Activated CD4-positive, alpha-beta memory T cell treated with anti-CD3 and anti-CD28 coated beads, Interleukin-2, amount 10 ng/mL, durations not matched to agents 7 days and 5 days (primary cell): ENCODE data around the gene PABPC1L. TPM values are rescaled to one million over a fixed set of nuclear protein-coding genes. Genes with fewer than 3 reads are reported as not detected.

ENCODE experiments used
- CTCF ChIA-PET: fragments of 350-600 bp; sonication (Branson Sonifier 250); formaldehyde crosslinking; loops from one replicate; lab custom pipeline; 2021; ENCODE audit warnings: antibody characterized with exemption, inconsistent platforms; lab: Charles Lee
- POLR2A ChIA-PET: fragments of 350-600 bp; sonication (Branson Sonifier 250); formaldehyde crosslinking; loops from one replicate; lab custom pipeline; 2021; ENCODE audit warnings: antibody characterized with exemption; lab: Charles Lee
- DNase-seq: peaks from one replicate; pipeline ENCODE4 v3.0.0-alpha.2; 2020
- H3K27ac Mint-ChIP-seq: one replicate; pipeline ENCODE4 v1.8.0; 2021; ENCODE audit warnings: mild to moderate bottlenecking, mixed read lengths
- H3K27me3 Mint-ChIP-seq: one replicate; pipeline ENCODE4 v1.8.0; 2021; ENCODE audit warnings: mixed read lengths
- H3K36me3 Mint-ChIP-seq: one replicate; pipeline ENCODE4 v1.8.0; 2021; ENCODE audit warnings: low read depth, mixed read lengths
- H3K4me1 Mint-ChIP-seq: one replicate; pipeline ENCODE4 v1.8.0; 2021; ENCODE audit warnings: mixed read lengths
- H3K4me3 Mint-ChIP-seq: one replicate; pipeline ENCODE4 v1.8.0; 2021; ENCODE audit warnings: mild to moderate bottlenecking, mixed read lengths
- H3K9me3 Mint-ChIP-seq: one replicate; pipeline ENCODE4 v1.8.0; 2021; ENCODE audit warnings: mixed read lengths
- total RNA-seq, 2 experiments: library from RNA; stranded (reverse); gene quantifications; one replicate each; pipeline ENCODE4 v1.2.3, GENCODE V29; 2021

PABPC1L gene
- total RNA-seq, 2 experiments from 2014 or later: 57.9 to 58.9 TPM

- Mint-ChIP-seq H3K4me1 (peaks cover 37% of the 10 kb centered on the region), H3K27me3 (no peaks in the 10 kb centered on the region), H3K36me3 (peaks cover 57% of the 10 kb centered on the region), H3K9me3 (no peaks in the 10 kb centered on the region), H3K27ac (peak overlapping the region; percentile 56), H3K4me3 (peak overlapping the region; percentile 85)
- DNase-seq: no peak
- CTCF ChIA-PET: interaction anchor here (0.6 to 1.4 kb wide), 6 partner anchors 9 to 187 kb away, joined by 3 to 6 read pairs (median 3); no protein-coding TSS in a partner anchor
- POLR2A ChIA-PET: interaction anchor here (0.6 to 3.7 kb wide), 13 partner anchors 8 to 87 kb away, joined by 3 to 19 read pairs (median 4); partner anchors contain the start of gene YWHAB
Observed at GRCh38 chr20:44908987-44909871, 631 bp upstream of the PABPC1L start.

- Mint-ChIP-seq H3K4me1 (peaks cover 47% of the 10 kb centered on the region), H3K9me3 (no peaks in the 10 kb centered on the region), H3K4me3 (peak overlapping the region; percentile 85), H3K27me3 (no peaks in the 10 kb centered on the region), H3K36me3 (peaks cover 53% of the 10 kb centered on the region), H3K27ac (peak overlapping the region; percentile 59)
- POLR2A ChIA-PET: interaction anchor here (1.4 to 1.7 kb wide), 2 partner anchors 55 to 86 kb away, joined by 4 read pairs; no protein-coding TSS in a partner anchor
- DNase-seq: no peak
- CTCF ChIA-PET: interaction anchor here (0.6 to 1.3 kb wide), 3 partner anchors 23 to 384 kb away, joined by 3 to 4 read pairs (median 3); no protein-coding TSS in a partner anchor
Observed at GRCh38 chr20:44910690-44911262, 916 bp downstream of the PABPC1L start.

GRCh38 chr20:44911264-44911921 is 1.5 kb downstream of the PABPC1L start:
- H3K27ac Mint-ChIP-seq: peak overlapping the region; percentile 47
- H3K4me3 Mint-ChIP-seq: peak overlapping the region; percentile 67
- no peaks in the 10 kb centered on the region for H3K9me3 Mint-ChIP-seq
- peaks cover 46% of the 10 kb centered on the region for H3K4me1 Mint-ChIP-seq
- no peaks in the 10 kb centered on the region for H3K27me3 Mint-ChIP-seq
- peak; percentile 70 for DNase-seq
- POLR2A ChIA-PET: no interaction called here
- CTCF ChIA-PET: interaction anchor here (0.6 to 1.3 kb wide), 2 partner anchors 60 to 383 kb away, joined by 3 to 4 read pairs; no protein-coding TSS in a partner anchor
- H3K36me3 Mint-ChIP-seq: peaks cover 48% of the 10 kb centered on the region

- Mint-ChIP-seq H3K27me3 (no peaks in the 10 kb centered on the region), H3K4me3 (no peak overlapping the region), H3K9me3 (no peaks in the 10 kb centered on the region), H3K36me3 (peaks cover 47% of the 10 kb centered on the region), H3K27ac (no peak overlapping the region), H3K4me1 (peaks cover 46% of the 10 kb centered on the region)
- POLR2A ChIA-PET: no interaction called here
- no peak for DNase-seq
- CTCF ChIA-PET: no interaction called here
Observed at GRCh38 chr20:44912189-44912588, 2.3 kb downstream of the PABPC1L start.

- CTCF ChIA-PET: no interaction called here
Observed at GRCh38 chr20:44914924-44915323, 5.1 kb downstream of the PABPC1L start.

GRCh38 chr20:44916586-44916985 is 6.7 kb downstream of the PABPC1L start:
- POLR2A ChIA-PET: no interaction called here
- no peak overlapping the region for H3K4me3 Mint-ChIP-seq
- CTCF ChIA-PET: no interaction called here
- H3K27ac Mint-ChIP-seq: no peak overlapping the region
- no peak for DNase-seq
- no peaks in the 10 kb centered on the region for H3K9me3 Mint-ChIP-seq
- H3K4me1 Mint-ChIP-seq: peaks cover 22% of the 10 kb centered on the region
- peaks cover 39% of the 10 kb centered on the region for H3K36me3 Mint-ChIP-seq
- H3K27me3 Mint-ChIP-seq: no peaks in the 10 kb centered on the region

More at GRCh38 chr20:44914924-44915323, 5.1 kb downstream of the PABPC1L start:
- DNase-seq: no peak
- H3K36me3 Mint-ChIP-seq: peaks cover 39% of the 10 kb centered on the region
- no peak overlapping the region for H3K4me3 Mint-ChIP-seq
- no peaks in the 10 kb centered on the region for H3K27me3 Mint-ChIP-seq
- POLR2A ChIA-PET: interaction anchor here (0.7 kb wide), 1 partner anchor 52 kb away, joined by 3 read pairs; the partner anchor contains the start of gene STK4
- peaks cover 36% of the 10 kb centered on the region for H3K4me1 Mint-ChIP-seq
- peak overlapping the region; percentile 65 for H3K27ac Mint-ChIP-seq
- no peaks in the 10 kb centered on the region for H3K9me3 Mint-ChIP-seq

- H3K36me3 Mint-ChIP-seq: peaks cover 41% of the 10 kb centered on the region
- no peak overlapping the region for H3K27ac Mint-ChIP-seq
- ChIA-PET POLR2A (interaction anchor here (0.9 kb wide), 1 partner anchor 15 kb away, joined by 3 read pairs; no protein-coding TSS in a partner anchor), CTCF (interaction anchor here (1.0 kb wide), 1 partner anchor 8 kb away, joined by 3 read pairs; the partner anchor contains the start of gene PABPC1L)
- H3K27me3 Mint-ChIP-seq: no peaks in the 10 kb centered on the region
- DNase-seq: no peak
- H3K4me1 Mint-ChIP-seq: peaks cover 17% of the 10 kb centered on the region
- no peak overlapping the region for H3K4me3 Mint-ChIP-seq
- no peaks in the 10 kb centered on the region for H3K9me3 Mint-ChIP-seq
Observed at GRCh38 chr20:44917399-44917798, 7.5 kb downstream of the PABPC1L start.

- H3K9me3 Mint-ChIP-seq: no peaks in the 10 kb centered on the region
- no peak for DNase-seq
- ChIA-PET POLR2A (interaction anchor here (0.9 to 1.5 kb wide), 2 partner anchors 9 to 16 kb away, joined by 3 to 5 read pairs; no protein-coding TSS in a partner anchor), CTCF (interaction anchor here (1.0 kb wide), 1 partner anchor 9 kb away, joined by 3 read pairs; the partner anchor contains the start of gene PABPC1L)
- no peaks in the 10 kb centered on the region for H3K27me3 Mint-ChIP-seq
- H3K4me3 Mint-ChIP-seq: no peak overlapping the region
- H3K27ac Mint-ChIP-seq: no peak overlapping the region
- peaks cover 33% of the 10 kb centered on the region for H3K36me3 Mint-ChIP-seq
- H3K4me1 Mint-ChIP-seq: peaks cover 15% of the 10 kb centered on the region
Observed at GRCh38 chr20:44918342-44918741, 8.5 kb downstream of the PABPC1L start.

GRCh38 chr20:44918761-44919160 is 8.9 kb downstream of the PABPC1L start:
- Mint-ChIP-seq H3K9me3 (no peaks in the 10 kb centered on the region), H3K4me1 (peaks cover 14% of the 10 kb centered on the region), H3K36me3 (peaks cover 29% of the 10 kb centered on the region), H3K27ac (no peak overlapping the region), H3K4me3 (no peak overlapping the region), H3K27me3 (no peaks in the 10 kb centered on the region)
- no peak for DNase-seq
- CTCF ChIA-PET: no interaction called here
- POLR2A ChIA-PET: interaction anchor here (1.5 kb wide), 1 partner anchor 10 kb away, joined by 5 read pairs; no protein-coding TSS in a partner anchor

GRCh38 chr20:44921447-44921846 is 11.6 kb downstream of the PABPC1L start:
- H3K4me3 Mint-ChIP-seq: no peak overlapping the region
- no peaks in the 10 kb centered on the region for H3K27me3 Mint-ChIP-seq
- CTCF ChIA-PET: no interaction called here
- peaks cover 3% of the 10 kb centered on the region for H3K4me1 Mint-ChIP-seq
- no peak for DNase-seq
- H3K36me3 Mint-ChIP-seq: peaks cover 22% of the 10 kb centered on the region
- no peaks in the 10 kb centered on the region for H3K9me3 Mint-ChIP-seq
- POLR2A ChIA-PET: interaction anchor here (0.7 kb wide), 1 partner anchor 12 kb away, joined by 5 read pairs; no protein-coding TSS in a partner anchor
- H3K27ac Mint-ChIP-seq: no peak overlapping the region

- Mint-ChIP-seq H3K4me3 (no peak overlapping the region), H3K36me3 (peaks cover 9% of the 10 kb centered on the region), H3K4me1 (no peaks in the 10 kb centered on the region), H3K27ac (no peak overlapping the region), H3K9me3 (no peaks in the 10 kb centered on the region), H3K27me3 (no peaks in the 10 kb centered on the region)
- CTCF ChIA-PET: interaction anchor here (1.2 kb wide), 1 partner anchor 87 kb away, joined by 3 read pairs; no protein-coding TSS in a partner anchor
- no peak for DNase-seq
- POLR2A ChIA-PET: interaction anchor here (0.6 kb wide), 1 partner anchor 11 kb away, joined by 3 read pairs; no protein-coding TSS in a partner anchor
Observed at GRCh38 chr20:44924541-44924940, 14.7 kb downstream of the PABPC1L start.

- H3K4me3 Mint-ChIP-seq: no peak overlapping the region
- ChIA-PET POLR2A (no interaction called here), CTCF (no interaction called here)
- no peak for DNase-seq
- H3K9me3 Mint-ChIP-seq: no peaks in the 10 kb centered on the region
- peaks cover 25% of the 10 kb centered on the region for H3K36me3 Mint-ChIP-seq
- H3K27ac Mint-ChIP-seq: no peak overlapping the region
- H3K4me1 Mint-ChIP-seq: no peaks in the 10 kb centered on the region
- no peaks in the 10 kb centered on the region for H3K27me3 Mint-ChIP-seq
Observed at GRCh38 chr20:44928595-44928994, 18.7 kb downstream of the PABPC1L start.
